GM21619 (cell line): ENCODE measurements around the gene TRPM2.

Source experiments
- ATAC-seq: cut with Tn5 transposase; IDR thresholded peaks from one replicate; pipeline ENCODE4 v1.9.1; 2021; ENCODE audit not compliant: unreplicated experiment

Gene TRPM2

DNA sequence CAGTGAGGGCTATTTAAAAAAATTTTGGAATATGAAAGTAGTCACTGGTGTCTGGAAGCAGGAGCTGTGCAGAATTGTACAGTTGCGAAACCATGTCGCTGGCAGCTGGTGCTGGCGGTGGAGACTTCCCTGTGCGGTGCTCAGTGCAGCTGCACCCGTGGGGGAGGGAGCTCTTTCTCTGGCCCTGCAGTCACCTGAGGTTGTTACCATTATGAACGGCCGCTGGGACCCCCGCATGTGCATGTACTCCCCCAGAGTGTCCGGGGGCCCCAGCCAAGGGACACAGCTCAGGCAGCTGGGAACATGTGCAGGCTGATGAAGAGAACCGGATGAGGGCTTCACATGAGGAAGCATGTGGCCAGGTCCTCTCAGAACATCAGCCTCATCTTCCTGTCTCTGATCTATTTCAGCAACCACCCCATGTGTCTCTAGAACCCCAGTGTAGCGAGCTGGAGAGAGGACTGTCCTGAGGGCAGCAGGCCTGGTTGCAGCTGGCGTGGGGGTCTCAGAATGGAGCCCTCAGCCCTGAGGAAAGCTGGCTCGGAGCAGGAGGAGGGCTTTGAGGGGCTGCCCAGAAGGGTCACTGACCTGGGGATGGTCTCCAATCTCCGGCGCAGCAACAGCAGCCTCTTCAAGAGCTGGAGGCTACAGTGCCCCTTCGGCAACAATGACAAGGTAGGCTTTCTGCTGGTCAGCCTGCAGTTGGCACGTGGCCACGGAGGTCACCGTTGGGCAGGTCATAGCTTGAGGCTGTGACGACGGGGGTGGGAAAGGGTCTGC, at the start of gene TRPM2:
Gene TRPM2 (plus strand): TSS at position 431 of the 780 bp plus-strand sequence. CDS start 80 bp downstream, at position 511.
- ATAC-seq = no peak

DNA sequence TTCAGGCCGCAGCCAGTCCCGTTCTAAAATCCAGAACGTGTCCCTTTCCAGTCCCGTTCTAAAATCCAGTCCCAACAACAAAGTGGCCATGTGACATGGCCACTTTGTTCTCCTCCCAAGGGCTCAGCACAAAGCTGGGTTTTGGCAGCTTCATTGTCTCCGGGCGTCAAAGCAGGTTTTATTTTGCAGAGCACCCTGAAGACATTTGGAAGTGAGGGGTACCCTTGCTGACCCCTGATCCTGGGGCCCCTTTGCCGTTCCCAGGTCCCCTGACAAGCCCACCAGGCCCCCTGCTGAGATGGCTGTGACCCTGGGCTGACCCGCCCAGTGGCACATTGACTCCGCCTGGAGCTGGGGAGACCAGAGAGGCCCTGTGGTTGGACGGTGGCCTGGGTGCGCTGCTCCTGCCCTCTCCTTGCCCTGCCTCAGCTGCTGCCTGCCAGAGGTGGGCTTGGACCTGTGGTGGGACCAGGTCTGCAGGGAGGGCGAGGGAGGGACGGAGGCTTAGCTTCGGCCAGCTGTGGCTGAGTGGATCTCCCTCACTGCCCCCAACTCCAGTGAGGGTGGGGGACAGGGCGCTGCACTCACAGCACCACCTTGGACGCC, 49.3 kb upstream of the TRPM2 start:
- ATAC-seq = no peak

- no peak for ATAC-seq
These were observed 48.5 kb upstream of the TRPM2 start for GRCh38 chr21:44304877-44305293.

DNA sequence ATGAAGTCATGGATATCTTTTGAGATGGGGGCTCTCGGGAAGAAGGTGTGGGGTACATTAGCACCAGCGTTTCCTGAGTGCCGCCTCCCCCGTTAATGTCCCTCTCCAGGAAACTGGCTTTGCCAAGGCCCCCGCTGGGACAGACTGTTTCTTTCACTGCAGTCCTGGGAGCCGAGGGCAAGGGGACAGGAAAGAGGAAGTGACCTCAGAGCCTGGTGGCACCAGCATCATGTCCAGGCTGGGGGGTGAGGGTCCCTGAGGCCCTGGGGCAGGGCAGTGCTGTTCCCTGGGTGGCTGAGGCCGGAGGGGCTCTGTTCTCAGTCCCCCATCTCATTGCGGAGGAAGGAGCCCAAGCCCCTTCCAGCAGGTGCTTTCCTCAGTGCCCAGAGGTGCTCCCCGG, 47.7 kb upstream of the TRPM2 start:
- ATAC-seq = no peak

GRCh38 chr21:44306936-44307704, 46.3 kb upstream of the TRPM2 start:
- ATAC-seq = no peak

- no peak for ATAC-seq
These were observed 42.6 kb upstream of the TRPM2 start for GRCh38 chr21:44310628-44311507.

GRCh38 chr21:44312089-44312488, 41.3 kb upstream of the TRPM2 start:
- no peak for ATAC-seq

GRCh38 chr21:44312716-44313115, 40.7 kb upstream of the TRPM2 start:
- ATAC-seq = no peak

GRCh38 chr21:44313451-44313850, 40.0 kb upstream of the TRPM2 start:
- ATAC-seq = no peak

- no peak for ATAC-seq
These were observed 39.3 kb upstream of the TRPM2 start for GRCh38 chr21:44314128-44314527.

GRCh38 chr21:44314561-44314960, 38.9 kb upstream of the TRPM2 start:
- no peak for ATAC-seq

GRCh38 chr21:44315691-44316203, 37.7 kb upstream of the TRPM2 start:
- no peak for ATAC-seq

- ATAC-seq = no peak
These were observed 37.0 kb upstream of the TRPM2 start for GRCh38 chr21:44316277-44316900.

DNA sequence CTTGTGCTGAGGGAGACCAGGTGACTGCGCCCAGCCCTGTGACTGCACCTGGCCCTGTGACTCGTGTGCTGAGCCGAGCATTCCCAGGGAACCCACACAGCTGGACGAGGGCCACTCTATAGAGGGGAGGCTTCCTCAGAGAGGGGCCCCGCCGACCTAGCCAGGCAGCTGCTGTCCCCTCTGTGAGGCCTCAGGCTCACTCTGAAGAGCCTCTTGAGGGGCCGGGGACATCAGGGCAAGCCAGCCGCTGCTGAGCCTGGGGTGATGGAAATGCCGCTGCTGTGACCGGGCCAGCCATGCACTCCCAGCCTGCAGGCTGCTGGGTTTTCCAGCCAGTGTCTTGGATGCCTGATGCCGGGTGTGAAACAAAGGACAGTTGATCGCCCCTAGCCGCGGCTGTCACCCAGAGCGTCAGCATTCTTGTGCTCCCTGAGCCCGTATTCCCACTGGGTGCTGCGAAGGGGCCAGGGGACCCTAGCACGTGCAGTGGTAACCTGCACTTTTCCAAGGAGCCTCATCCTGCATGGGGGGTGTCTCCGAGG, 36.1 kb upstream of the TRPM2 start:
- ATAC-seq = no peak

DNA sequence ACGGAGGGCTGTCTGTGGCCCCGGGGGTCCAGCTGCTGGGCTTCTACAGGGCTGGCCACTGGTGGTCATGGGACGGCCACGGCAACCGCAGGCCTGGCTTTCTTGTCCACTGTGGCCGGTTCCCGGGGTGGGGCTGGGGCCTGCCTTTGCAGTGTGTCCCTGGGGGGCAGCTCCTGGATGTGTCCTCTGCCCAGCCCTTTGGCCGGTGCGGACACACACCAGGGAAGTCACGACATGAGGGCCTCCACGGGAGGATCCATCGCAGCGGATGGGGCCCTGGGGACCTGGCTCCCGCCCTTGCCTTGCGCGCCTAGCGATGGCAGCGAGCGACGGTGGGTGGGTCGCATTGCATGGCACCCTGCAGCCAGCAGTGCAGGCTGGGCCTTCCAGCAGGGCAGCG, 35.5 kb upstream of the TRPM2 start:
- ATAC-seq = no peak

DNA sequence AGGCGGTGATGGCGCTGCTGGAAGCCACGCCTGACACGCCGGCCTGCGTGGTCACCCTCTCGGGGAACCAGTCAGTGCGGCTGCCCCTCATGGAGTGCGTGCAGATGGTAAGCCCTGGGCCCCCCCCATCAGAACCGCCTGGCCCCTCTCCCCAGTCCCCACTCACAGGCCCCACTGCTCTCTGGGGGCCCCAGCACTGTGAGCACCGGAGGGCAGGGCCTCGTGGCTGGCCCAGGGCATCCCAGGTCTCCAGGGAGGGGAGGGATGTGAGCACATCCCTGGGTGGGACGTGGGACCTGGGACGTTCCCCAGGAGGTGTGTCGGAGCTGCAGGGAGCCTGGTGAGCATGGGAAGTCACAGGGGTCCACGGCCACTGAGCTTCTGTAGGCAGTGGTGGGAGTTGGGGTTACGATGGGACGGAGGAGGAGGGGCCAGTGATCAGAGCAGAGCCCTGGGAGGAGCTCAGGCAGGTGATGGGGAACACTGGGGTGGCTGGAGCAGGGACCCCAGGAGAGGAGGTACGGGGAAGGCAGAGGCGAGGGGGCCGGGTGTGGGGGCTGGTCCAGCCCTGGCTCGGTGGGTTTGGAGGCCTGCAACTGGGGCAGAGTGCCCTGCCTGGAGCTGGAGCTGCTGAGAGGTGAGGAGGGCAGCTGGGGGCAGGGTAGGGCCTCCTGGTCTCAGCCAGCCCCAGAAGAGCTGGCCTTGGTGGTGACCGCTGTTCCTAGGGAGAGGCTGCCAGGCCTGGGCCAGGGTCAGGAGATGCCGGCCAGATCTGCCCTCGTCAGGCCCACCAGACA, 34.7 kb upstream of the TRPM2 start:
- ATAC-seq = no peak

- ATAC-seq = no peak
These were observed 33.9 kb upstream of the TRPM2 start for GRCh38 chr21:44319407-44320065.

DNA sequence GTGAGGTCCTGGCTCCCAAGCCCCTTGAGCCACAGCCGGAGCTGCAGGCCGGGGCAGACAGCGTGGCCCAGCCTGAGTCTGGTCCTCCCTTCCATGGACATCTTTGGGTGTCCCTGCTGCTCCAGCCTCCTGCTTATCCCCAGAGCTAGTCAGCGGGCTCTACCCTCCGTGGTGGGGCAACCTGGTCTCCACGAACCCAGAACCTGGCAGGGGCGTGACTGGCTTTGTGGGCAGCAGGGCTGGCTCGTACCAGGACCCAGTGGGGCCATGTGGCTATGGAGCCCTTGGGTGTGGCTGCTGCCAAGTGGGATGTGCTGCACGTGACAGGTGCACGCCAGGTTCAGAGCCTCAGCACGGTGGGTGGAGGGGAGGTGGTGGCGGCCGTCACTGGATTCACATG, 32.6 kb upstream of the TRPM2 start:
- no peak for ATAC-seq
